Activated CD8-positive, alpha-beta memory T cell treated with anti-CD3 and anti-CD28 coated beads, Interleukin-2, amount 50 U/mL, for 1 hour (primary cell): Measurements from ENCODE around the gene GFRA3.

Experiments used
- DNase-seq: peaks from one replicate; pipeline ENCODE4 v3.0.0-alpha.2; 2020; ENCODE audit errors: extremely low read depth

The GFRA3 gene

GRCh38 chr5:138246822-138247221 lies 27.6 kb downstream of the GFRA3 start:
- no peak for DNase-seq

DNA sequence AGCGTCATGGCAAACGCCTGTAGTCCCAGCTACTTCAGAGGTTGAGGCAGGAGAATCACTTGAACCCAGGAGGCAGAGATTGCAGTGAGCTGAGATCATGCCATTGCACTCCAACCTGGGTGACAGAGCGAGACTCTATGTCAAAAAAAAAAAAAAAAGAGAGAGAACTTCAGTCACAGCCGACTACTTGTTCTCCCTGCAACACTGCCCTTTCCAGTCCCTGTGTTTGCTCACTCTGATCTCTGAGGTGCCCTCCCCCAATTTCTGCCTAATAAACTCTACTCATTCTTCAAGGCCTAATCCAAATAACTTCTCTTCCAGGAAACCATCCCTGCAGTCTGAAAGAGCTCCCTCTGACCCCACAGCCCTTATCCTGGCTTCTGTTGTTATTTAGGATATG lies 28.1 kb downstream of the GFRA3 start:
- no peak for DNase-seq

DNA sequence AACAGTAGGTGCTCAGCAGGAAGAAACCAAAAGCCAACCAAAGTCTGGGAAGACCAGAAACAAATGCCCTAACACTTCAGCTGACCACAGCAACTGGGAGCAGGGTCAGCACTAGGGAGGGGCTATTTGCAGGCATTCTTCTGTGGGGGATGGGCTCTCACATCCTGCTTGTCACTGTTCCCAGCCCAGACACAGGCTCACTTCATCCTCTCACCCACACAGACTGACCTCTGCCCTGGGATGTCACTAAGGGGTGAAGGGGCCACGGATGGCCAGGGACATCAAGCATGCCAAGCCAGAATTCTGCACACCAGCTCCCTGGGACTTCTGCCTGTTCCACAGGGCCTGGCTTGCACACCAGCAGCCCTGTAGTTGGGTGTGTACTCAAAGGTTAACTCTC lies 28.7 kb downstream of the GFRA3 start:
- no peak for DNase-seq

DNA sequence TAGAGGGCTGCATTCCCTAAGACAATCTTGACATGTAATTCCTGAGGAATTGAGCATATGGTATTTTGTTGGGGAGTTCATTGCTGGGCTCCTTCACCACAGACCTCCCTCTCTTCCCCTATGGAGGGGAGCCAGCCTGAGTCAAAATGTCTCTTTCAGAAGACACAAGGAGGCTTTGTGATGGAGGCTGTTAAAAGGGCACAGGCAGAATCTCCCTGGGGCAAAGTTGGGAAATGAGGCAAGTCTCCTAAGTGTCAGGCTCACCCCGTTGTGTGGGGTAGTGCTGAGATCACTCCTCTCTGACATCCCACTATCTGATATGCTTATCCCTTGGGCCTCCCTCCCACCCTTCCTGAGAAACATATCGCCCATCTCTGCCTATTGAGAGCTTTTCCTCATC lies 30.6 kb downstream of the GFRA3 start:
- DNase-seq: no peak

DNA sequence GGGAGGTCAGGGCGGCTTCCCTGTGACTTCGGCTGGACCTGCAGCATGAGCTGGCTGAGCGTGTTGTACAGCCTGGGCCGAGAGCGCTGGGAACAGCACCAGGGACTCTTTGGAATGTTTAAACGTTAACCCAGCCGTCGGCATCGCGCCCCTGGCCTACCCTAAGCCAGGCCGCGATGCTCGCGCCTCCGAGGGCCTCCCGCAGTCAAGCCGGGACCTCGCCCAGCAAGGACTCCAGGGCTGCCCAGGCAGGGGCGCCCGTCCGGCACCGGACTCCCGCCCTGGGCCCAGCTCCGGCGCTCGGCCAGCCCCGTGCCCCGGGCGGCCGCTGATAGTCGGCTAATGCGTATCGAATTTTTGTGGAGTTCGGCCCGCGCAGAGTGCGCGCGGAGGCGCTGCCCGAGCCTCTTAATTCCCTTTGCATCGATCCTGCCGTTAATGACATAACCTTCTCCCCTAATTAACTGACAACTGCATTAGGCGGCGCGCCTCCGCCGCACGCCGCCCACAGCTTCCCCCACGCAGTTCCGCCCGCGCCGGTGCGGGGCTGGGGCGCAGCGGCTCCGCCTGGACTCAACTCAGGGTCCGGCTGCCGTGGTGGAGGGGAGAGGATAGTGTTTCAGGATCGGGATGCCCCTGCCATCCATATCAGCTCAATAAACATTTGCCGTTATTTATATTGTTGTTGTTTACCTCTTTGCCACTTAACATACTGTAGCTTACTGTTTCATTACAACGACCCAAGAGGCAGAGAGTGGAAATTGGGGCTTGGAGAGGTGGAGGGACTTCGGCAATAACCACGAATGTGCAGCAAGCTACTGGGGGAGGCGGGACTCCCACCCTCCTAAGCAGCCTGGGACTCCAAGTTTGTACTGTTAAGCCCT lies 32.5 kb downstream of the GFRA3 start:
- no peak for DNase-seq

DNA sequence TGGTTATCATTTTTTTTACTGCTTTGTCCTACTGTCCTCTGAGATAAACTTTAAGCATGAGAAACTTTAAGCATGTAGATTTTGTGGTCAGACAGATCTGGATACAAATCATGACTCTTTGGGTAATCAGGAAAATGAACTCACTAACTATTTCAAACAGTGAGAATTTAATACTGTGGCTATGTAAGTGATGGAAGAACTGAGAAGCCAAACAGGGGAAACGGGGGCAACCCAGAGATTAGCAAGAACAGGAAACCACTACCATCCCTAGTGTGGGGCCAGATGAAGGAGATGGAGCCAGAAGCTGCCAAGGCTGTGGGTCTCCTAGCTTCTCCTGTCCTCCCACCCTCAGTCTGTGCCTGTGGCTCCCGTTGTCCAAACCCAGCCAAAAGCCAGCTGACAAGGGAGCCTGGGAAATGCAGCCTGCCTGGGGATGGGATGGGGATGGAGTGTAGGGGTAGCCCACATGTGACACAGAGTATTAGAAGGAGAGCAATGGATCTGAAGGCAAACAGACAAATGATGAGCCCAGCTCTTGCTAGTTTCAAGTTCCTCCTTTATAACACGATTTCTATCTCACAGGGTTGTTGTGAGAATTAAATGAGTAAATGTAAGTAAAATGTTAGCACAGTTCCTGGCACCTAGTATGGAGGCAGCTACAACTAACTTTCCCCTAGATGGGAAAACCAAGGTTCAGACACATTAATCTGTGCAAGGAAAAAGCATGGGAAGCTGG lies 33.6 kb downstream of the GFRA3 start:
- DNase-seq: no peak

DNA sequence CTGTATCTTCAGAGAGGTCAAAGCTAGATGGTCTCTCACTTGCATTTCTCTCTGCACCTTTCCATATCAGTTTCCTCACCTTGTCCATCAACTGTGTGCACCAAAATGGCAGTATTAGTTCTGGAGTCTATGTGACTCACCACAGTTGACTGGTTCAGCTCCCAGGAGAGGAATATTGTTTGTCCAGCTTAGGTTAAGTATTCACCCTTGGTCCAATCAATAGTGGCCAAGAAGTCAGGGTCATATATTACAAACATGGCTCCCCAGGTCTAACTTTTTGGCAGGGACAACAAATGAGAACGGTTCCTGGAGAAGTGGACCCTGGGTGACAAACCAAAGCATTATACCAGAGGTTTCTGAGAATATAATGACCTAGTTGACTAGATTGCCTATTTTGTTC lies 36.4 kb downstream of the GFRA3 start:
- DNase-seq: no peak

- no peak for DNase-seq
Observed at GRCh38 chr5:138234651-138235050, 39.8 kb downstream of the GFRA3 start.

DNA sequence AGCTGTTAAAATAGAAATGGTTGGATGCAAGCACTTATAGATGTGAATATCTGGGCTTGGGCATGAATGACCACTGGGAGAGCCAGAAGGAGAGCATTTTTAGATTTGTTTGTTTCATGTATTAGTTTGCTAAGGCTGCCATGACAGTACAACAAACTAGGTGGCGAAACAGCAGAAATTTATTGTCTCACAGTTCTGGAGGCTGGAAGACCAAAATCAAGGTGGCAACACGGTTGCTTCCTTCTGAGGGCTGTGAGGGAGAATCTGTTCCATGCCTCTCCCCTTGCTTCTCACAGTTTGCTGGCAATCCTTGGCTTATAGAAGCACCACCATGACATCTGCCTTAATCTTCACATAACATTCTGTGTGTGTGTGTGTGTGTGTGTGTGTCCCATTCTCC lies 41.1 kb downstream of the GFRA3 start:
- DNase-seq: no peak

DNA sequence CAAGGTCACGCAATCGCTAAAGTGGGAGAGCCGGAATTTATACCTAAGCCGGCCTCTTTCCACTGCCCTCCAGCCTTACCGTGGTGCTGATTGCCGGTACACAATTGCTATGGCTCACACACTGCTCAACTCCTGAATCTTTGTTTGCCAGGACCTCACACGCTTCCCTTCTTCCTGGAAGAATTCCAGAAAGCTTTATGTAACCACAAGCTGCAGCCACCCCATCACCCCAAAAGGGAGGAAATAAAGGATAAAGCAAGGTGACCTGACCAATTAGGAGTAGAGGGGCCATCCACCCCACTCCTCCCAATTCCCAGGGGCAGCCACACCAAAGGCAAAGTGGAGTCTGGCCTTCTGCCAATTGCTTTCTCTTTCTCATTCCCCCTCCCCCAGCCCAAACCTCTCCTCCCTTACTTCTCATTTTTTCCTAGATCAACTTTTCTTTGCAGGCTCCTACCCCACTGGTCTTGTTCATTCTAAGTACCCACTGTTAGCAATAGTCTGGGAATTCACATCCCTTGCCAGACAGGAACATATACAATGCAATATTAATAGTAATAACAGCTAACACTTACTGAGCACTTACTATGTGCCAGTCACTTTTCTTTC lies 43.3 kb downstream of the GFRA3 start:
- DNase-seq: no peak

GRCh38 chr5:138230261-138230660 lies 44.2 kb downstream of the GFRA3 start:
- no peak for DNase-seq

- no peak for DNase-seq
Observed at GRCh38 chr5:138229387-138229786, 45.0 kb downstream of the GFRA3 start.

GRCh38 chr5:138226910-138227309 lies 47.5 kb downstream of the GFRA3 start:
- no peak for DNase-seq

DNA sequence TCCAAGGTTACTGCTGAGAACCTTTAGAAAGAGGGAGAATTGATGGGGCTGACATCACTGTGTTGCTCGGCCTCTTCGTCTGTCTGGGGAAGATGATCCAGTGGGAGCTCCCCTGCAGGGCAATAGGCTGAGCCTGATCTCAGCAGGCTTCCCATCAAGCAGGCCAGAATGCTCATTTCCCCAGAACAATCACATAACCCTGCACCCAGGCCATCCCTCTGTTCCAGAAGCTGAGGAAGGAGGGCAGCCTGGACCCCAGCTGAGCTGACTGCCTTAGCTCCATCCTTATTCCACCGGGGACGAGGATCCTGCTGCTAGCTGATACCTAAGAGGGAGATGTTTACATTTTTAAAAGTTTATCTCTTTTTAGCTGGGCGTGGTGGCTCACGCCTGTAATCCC lies 49.7 kb downstream of the GFRA3 start:
- DNase-seq: no peak

- no peak for DNase-seq
Observed at GRCh38 chr5:138223532-138223931, 50.9 kb downstream of the GFRA3 start.

DNA sequence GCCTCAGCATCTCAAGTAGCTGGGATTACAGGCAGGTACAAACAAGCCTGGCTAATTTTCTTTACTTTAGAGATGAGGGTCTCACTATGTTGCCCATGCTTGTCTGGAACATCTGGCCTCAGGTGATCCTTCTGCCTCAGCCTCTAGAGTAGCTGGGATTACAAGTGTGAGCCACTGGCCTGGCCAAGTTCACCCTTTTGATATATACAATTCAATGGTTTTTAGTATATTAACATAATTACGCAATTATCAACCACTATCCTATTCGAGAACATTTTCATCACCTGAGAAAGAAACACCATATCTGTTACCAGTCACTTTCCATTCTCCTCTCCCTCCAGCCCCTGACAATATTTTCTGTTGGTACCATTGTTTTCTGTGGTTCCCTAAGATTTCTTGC lies 57.6 kb downstream of the GFRA3 start:
- DNase-seq: no peak

GRCh38 chr5:138213161-138214029 lies 61.0 kb downstream of the GFRA3 start, which contains the start of gene CDC23:
TSS of gene CDC23 (minus strand) at chr5:138213323. CDS start at chr5:138213312, 11 bp downstream.
- peak; percentile 74 for DNase-seq

- no peak for DNase-seq
Observed at GRCh38 chr5:138212828-138213160, 61.6 kb downstream of the GFRA3 start.

- DNase-seq: no peak
Observed at GRCh38 chr5:138210985-138211384, 63.4 kb downstream of the GFRA3 start.
